NT2/D1 (cell line): Measurements from ENCODE around the gene PPM1H.

ENCODE experiments used
- DNase-seq: peaks from one replicate; pipeline ENCODE4 v3.0.0-alpha.2; 2011; ENCODE audit warnings: low read depth, low spot score
- H3K27me3 ChIP-seq: 2 replicates; pipeline ENCODE4 v1.6.0; 2011; ENCODE audit warnings: mild to moderate bottlenecking; ENCODE audit not compliant: insufficient read length, insufficient read depth
- H3K36me3 ChIP-seq: 2 replicates; pipeline ENCODE4 v1.6.1; 2011; ENCODE audit warnings: mild to moderate bottlenecking, low read length, mixed read lengths; ENCODE audit not compliant: insufficient read depth, insufficient read length
- H3K4me1 ChIP-seq: 2 replicates; pipeline ENCODE4 v1.5.1; 2011; ENCODE audit not compliant: insufficient read depth, insufficient read length
- H3K4me3 ChIP-seq: 2 replicates; pipeline ENCODE4 v1.5.1; 2011; ENCODE audit warnings: low read depth; ENCODE audit not compliant: insufficient read length
- H3K9ac ChIP-seq: 2 replicates; pipeline ENCODE4 v1.6.0; 2011; ENCODE audit warnings: low read depth; ENCODE audit not compliant: insufficient read length
- H3K9me3 ChIP-seq: 2 replicates; pipeline ENCODE4 v1.5.1; 2011; ENCODE audit warnings: mild to moderate bottlenecking, low read length; ENCODE audit not compliant: insufficient read depth
- SUZ12 ChIP-seq: IDR thresholded peaks from 2 replicates; pipeline ENCODE4 v1.6.1; 2011; ENCODE audit not compliant: insufficient read length, insufficient read depth; ENCODE audit errors: extremely low read depth
- YY1 ChIP-seq: IDR thresholded peaks from 2 replicates; pipeline ENCODE4 v1.6.1; 2011; ENCODE audit not compliant: insufficient read length, insufficient read depth
- ZNF274 ChIP-seq: IDR thresholded peaks from 2 replicates; pipeline ENCODE4 v1.6.1; 2011; ENCODE audit warnings: mild to moderate bottlenecking, low read depth, low read length

The PPM1H gene

DNA sequence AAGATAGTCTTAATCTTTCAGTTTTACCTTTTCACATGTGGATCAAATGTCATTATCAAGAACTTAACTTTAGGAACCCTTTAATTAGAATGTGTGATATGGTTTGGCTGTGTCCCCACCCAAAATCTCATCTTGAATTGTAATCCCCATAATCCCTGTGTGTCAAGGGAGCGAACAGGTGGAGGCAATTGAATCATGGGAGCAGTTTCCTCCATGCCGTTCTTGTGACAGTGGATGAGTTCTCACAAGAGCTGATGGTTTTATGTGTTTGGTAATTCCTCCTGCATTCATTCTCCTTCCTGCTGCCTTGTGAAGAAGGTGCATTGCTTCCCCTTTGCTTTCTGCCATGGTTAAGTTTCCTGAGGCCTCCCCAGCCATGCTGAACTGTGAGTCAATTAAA, 307.8 kb downstream of the PPM1H start:
- no peaks in the 10 kb centered on the region for H3K9me3 ChIP-seq
- TF ChIP-seq YY1 (no peak), ZNF274 (no peak), SUZ12 (no peak)
- no peak for DNase-seq
- peaks cover 11% of the 10 kb centered on the region for H3K4me1 ChIP-seq
- no peaks in the 10 kb centered on the region for H3K36me3 ChIP-seq
- H3K27me3 ChIP-seq: no peaks in the 10 kb centered on the region
- no peak overlapping the region for H3K4me3 ChIP-seq
- H3K9ac ChIP-seq: no peak overlapping the region

DNA sequence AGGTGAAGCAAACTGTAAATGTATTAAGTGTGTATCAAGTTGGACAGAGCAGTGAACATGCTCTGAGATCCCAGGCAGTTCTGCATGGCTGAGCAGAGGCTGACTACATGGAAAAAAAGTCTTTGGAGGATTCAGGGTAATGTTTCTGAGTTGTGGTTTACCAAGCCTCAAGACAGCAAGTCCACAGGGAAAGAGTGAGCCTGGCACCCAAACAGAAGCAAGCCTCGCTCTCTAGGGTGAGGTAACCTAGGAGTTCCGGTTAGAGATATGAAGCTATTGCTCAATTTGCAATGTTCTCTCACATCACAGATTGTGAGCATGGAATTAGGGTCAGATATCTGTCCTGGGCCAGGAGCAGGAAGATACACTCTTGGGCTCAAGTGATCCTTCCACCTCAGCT, 309.7 kb downstream of the PPM1H start:
- Histone ChIP-seq H3K27me3 (no peaks in the 10 kb centered on the region), H3K4me3 (no peak overlapping the region), H3K36me3 (no peaks in the 10 kb centered on the region), H3K9ac (no peak overlapping the region), H3K4me1 (peaks cover 12% of the 10 kb centered on the region), H3K9me3 (no peaks in the 10 kb centered on the region)
- DNase-seq: no peak
- no peak for TF ChIP-seq ZNF274
- TF ChIP-seq YY1: no peak
- no peak for TF ChIP-seq SUZ12

DNA sequence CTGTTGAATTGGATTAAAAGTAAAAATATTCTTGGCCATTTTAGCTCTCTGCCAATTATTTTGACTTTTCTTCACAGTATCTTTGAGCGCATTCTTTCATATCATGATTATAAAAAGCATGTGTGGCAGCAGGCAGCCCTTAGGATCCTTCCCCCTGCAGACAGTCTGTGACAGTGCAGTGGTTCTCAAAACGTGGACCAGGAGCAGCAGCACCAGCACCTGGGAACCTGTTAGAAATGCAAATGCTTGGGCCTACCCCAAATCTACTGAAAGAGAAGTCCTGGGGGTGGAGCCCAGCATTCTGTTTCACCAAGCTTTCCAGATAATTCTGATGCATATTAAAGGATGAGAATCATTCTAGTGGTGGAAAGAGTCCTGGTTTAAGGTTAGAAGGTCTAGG, 312.8 kb downstream of the PPM1H start:
- DNase-seq: no peak
- Histone ChIP-seq H3K36me3 (no peaks in the 10 kb centered on the region), H3K4me1 (peaks cover 8% of the 10 kb centered on the region), H3K4me3 (no peak overlapping the region), H3K27me3 (no peaks in the 10 kb centered on the region), H3K9me3 (no peaks in the 10 kb centered on the region), H3K9ac (no peak overlapping the region)
- no peak for TF ChIP-seq SUZ12
- no peak for TF ChIP-seq YY1
- no peak for TF ChIP-seq ZNF274

DNA sequence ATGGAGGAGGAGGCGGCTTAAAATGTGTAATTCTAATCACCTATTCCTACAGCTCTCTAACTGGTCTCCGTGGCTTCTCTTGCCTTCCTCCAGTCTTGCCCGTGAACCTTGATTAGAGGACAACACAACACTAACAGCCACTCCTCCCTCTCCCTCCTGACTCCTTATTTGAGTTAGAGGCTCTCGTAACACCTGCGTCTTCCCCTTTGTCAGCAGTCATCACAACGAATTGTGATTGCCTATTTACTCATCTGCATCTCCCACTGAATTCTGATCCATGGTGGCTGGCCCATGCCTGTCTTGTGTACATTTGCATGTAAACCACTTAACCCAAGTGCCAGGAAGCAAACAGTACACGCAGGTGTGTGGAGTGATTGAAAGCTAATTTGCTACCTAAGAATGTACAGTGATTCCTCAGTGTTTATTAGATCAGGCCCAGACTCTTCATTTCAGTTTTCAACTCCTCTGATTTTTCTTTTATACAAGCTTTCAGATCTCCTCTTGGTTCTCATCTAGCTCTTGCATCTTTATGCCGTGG, 313.8 kb downstream of the PPM1H start:
- TF ChIP-seq SUZ12: no peak
- no peak for TF ChIP-seq YY1
- TF ChIP-seq ZNF274: no peak
- no peak for DNase-seq
- H3K4me3 ChIP-seq: no peak overlapping the region
- H3K27me3 ChIP-seq: no peaks in the 10 kb centered on the region
- peaks cover 8% of the 10 kb centered on the region for H3K4me1 ChIP-seq
- H3K36me3 ChIP-seq: peaks cover 4% of the 10 kb centered on the region
- H3K9me3 ChIP-seq: no peaks in the 10 kb centered on the region
- no peak overlapping the region for H3K9ac ChIP-seq

DNA sequence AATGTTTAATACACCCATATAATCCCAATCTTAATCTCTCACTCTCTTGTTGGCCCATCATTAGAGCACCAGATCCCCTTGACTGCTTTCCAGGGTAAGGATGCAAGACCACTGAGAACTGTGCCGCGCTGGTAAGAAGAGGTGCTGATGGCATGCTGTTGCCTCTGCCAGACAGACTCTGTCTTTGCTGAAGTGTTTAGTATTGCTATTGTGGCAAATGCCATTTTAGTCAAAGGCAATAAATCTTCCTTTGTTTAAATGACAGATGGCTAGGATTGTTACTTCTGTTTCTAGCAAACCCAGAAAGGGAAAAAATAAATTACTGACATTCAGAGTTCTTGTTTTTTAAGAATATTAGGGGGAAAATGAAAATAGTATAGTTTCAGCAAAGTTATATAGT, 316.0 kb downstream of the PPM1H start:
- Histone ChIP-seq H3K4me1 (peaks cover 8% of the 10 kb centered on the region), H3K9me3 (no peaks in the 10 kb centered on the region), H3K9ac (no peak overlapping the region), H3K36me3 (peaks cover 10% of the 10 kb centered on the region), H3K4me3 (no peak overlapping the region), H3K27me3 (no peaks in the 10 kb centered on the region)
- DNase-seq: no peak
- TF ChIP-seq YY1: no peak
- TF ChIP-seq ZNF274: no peak
- TF ChIP-seq SUZ12: no peak

DNA sequence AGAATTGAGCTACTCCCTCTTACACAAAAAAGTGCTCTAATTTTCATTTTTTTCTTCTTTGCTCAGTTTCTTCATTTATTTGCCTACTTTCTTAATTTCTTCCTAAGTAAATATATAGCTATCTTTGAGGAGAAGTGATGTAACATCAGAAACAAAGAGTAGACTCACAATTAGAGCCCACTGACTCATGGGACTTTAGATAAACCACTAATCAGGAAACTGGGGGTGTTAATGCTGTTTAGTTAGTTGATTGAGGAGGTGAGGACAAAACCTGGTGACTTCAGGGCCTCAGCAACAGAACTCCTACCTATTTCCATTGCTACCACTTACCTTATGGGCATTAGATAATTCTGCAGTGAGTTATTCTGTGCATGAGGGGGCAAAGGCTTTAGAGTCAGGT, 316.6 kb downstream of the PPM1H start:
- Histone ChIP-seq H3K4me3 (no peak overlapping the region), H3K9ac (no peak overlapping the region), H3K36me3 (peaks cover 10% of the 10 kb centered on the region), H3K4me1 (peaks cover 8% of the 10 kb centered on the region), H3K27me3 (no peaks in the 10 kb centered on the region), H3K9me3 (no peaks in the 10 kb centered on the region)
- no peak for TF ChIP-seq SUZ12
- TF ChIP-seq YY1: no peak
- TF ChIP-seq ZNF274: no peak
- DNase-seq: no peak

DNA sequence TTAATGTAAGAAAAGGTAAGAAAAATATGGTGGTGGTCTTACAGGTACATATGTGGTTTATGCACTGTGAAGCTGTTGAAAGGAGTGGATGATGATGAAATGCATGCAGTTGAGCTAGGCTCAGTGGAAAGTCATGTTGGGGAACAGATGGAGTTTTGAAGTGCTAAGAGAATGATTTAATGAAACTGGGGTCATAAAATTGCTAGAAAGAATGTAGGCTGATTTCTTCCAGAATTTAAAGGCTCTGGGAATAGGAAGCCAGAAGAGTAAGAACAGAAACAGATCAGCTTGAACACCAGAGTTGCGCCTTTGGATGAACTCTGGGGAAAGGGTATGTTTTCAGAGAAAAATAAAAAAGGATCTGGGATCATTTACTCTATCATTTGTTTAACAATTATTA, 321.9 kb downstream of the PPM1H start:
- H3K4me1 ChIP-seq: no peaks in the 10 kb centered on the region
- H3K27me3 ChIP-seq: no peaks in the 10 kb centered on the region
- H3K9me3 ChIP-seq: no peaks in the 10 kb centered on the region
- H3K4me3 ChIP-seq: no peak overlapping the region
- DNase-seq: no peak
- H3K9ac ChIP-seq: no peak overlapping the region
- peaks cover 20% of the 10 kb centered on the region for H3K36me3 ChIP-seq
- TF ChIP-seq SUZ12 (no peak), ZNF274 (no peak), YY1 (no peak)

DNA sequence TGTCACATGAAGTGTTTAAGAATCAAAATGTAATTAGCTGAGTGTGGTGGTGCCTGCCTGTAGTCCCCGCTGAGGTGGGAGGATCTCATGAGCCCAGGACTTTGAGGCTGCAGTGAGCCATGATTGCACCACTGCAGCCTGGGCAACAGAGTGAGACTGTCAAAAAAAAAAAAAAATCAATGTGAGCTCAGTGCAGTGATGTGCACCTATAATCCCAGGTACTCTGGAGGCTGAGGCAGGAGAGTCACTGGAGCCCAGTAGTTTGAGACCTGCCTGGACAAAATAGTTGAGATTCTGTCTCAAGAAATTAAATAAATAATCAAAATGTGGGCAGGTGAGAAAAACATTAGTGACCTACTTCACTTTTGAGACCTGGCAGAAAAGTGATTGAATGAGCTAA, 328.3 kb downstream of the PPM1H start:
- Histone ChIP-seq H3K9me3 (no peaks in the 10 kb centered on the region), H3K36me3 (peaks cover 8% of the 10 kb centered on the region), H3K27me3 (no peaks in the 10 kb centered on the region), H3K4me3 (no peak overlapping the region), H3K4me1 (no peaks in the 10 kb centered on the region), H3K9ac (no peak overlapping the region)
- TF ChIP-seq ZNF274 (no peak), SUZ12 (no peak), YY1 (no peak)
- no peak for DNase-seq
